ENCODE data around the gene RGS6.

- TF ChIP-seq SUZ12 (IDR thresholded peaks at IDR 0.05; ENCODE audit: extremely low read depth, insufficient read depth, insufficient read length) (no peak), ZNF274 (IDR thresholded peaks at IDR 0.05; ENCODE audit: low read depth, low read length) (no peak)
Measured at GRCh38 chr14:72314808-72315435, 382.7 kb downstream of the RGS6 start.
